ENCODE results near the gene MBD3.

Gene MBD3

DNA sequence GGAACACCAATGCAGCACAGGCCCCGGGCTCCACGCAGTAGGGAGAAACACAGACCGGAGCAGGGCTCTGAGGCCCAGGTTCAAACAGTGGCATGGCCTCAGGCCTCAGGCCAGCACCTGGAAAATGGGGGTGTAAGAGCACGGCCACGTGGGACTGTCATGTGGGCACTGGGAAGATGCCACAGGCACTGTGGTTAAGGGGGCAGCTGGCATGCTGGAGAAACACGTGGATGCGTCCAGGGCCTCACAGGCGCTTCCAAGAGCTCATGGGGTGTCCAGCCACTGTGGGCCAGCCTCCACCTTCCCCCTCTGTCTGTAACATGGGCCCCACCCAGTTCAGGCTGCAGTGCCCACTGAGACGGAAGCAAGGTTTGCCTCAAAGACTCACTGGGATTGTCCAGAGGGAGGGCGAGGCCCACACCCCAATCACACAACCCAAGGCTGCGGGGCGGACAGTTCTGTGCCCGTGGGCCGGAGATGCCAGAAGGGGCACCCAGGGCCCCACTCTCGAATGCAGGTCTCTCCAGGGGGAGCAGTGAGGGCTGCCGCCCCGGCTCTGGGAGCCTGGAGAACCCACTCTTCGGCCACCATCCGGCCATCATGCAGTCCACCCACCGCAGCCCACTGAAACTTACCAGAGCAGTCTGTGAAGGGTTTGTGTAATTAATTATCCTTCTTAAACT, 6.3 kb upstream of the MBD3 start:
- no peak for DNase-seq (ENCODE audit: low read depth in 2 of 2)

DNA sequence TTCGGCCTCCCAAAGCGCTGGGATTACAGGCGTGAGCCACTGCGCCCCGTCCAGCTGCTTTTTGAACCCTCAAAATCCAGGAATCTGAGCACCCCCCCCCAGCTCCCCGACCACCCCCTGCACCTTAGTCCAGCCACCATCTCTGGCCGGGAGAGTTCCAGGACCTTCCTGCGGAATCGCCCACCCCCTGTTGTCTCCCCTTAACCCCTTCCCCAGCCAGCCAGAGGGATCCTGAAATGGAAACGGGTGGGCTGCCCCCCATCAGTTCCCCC, 772 bp upstream of the MBD3 start:
- DNase-seq (ENCODE audit: low read depth in 2 of 2), result no peak

DNA sequence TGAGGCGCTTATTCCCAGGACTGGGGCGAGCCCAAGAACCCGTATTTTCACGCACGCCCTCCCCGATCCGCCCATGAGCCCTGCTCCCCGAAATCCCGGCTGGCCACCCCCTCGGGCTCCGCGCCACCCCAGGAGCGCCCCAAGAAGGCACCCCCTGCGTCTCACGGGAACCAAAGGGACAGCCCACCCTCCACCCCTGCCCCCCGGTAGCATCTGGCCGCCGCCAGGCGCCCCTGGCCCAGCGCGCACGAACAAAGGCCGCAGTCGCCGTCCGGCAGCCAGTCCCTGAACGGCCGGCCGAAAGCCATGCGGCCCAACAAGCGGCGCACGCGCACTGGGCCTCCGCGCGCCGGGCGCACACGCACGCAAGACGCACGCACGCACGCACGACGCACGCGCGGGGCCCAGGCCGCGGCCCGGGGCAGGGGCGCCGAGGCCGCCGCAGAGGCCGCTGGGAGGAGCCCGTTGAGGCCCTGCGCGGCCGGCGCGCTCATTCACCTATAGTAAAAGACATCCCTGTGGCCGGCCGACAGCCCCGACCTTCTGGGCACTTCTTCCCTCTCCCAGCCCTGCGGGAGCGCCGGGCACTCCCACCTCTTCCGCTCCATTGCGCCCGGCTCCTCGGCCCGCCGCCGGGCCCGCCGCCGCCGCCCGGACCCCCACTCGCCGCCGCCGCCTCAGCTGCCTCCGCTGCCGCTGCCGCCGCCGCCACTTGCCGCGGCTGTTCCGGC, 476 bp downstream of the MBD3 start:
- DNase-seq (ENCODE audit: low read depth in 2 of 2), result peak; percentile 56 to 68

DNA sequence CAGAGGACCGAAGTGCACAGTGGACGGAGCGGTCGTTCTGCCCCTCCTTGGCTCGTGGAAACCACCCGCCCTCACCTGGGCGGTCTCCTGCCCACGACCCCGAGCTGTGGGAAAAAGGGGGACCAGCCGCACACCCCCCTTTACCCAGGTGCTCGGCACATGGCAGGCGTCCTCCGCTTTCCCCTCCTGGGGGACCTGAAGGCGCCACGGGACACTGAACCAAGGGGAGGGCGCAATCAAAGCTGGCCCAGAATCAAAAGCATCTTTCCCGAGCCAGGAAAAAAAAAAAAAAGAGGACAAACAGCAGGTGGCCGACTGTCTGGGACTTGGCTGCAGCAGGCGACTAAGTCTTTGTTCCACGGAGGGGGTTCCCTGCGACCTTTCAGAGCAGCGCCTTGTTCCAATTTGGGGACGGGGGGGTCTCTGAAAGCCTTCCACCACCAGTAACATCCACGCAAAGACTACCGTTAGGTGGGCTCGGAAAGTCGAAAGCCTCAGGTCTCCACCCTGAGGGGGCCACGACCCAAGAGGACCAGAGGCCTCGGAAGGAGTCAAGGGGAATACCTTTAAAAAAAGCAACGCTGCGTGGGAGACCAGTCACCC, 1.1 kb downstream of the MBD3 start:
- no peak for DNase-seq (ENCODE audit: low read depth in 2 of 2)

GRCh38 chr19:1590641-1591397, 1.8 kb downstream of the MBD3 start:
- DNase-seq (ENCODE audit: low read depth in 2 of 2), result no peak

GRCh38 chr19:1587872-1588271, 4.8 kb downstream of the MBD3 start:
- DNase-seq (ENCODE audit: low read depth in 2 of 2), result no peak

DNA sequence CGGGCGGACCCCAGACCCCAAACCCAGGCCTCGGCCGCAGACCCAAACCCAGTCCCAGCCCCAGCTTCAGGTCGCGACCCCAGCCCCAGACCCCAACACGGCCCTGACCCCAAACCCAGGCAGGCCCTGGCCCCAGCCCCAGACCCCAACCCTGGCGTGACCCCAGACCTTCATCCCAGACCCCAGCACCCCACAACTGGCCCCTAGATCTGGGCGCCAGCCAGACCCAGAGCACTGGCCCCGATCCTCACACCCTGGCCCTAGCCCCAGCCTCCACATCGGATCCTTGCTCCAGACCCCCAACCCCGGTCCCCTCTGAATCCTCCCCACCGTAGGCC, 7.5 kb downstream of the MBD3 start:
- no peak for DNase-seq (ENCODE audit: low read depth in 2 of 2)

DNA sequence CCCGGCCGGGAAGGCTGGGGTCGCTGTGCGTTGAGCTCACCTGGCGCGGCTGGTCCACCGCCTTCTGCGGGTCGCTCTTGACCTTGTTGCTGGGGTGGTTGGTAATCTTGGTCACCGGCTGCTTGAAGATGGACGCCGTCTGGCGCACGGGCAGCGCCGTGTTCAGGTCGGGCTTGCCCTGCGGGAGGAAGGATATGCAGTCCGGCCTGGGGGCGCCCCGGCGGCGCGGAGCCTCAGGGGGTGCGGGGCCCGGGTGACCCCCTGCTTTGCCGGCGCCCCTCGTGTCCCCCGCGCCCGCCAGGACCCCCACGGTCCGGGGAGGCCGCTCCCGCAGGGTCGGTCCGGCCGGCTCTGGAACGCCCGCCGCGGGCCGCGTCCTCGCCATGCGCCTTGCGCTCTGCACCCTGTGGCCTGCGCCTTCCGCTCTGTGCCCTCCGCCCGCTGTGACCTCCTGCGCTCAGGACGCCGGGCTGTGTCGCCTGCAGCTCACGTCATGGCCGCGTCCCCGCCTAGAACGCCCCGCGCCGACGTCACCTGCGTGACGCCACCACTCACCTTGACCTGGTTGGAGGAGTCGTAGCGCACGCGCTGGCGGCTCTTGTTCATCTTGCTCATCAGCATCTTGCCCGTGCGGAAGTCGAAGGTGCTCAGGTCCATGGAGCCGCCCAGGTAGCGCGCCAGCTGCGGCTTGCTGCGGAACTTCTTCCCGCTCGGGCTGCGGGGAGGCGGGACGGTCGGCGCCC, 8.0 kb downstream of the MBD3 start:
- no peak for DNase-seq (ENCODE audit: low read depth in 2 of 2)

DNA sequence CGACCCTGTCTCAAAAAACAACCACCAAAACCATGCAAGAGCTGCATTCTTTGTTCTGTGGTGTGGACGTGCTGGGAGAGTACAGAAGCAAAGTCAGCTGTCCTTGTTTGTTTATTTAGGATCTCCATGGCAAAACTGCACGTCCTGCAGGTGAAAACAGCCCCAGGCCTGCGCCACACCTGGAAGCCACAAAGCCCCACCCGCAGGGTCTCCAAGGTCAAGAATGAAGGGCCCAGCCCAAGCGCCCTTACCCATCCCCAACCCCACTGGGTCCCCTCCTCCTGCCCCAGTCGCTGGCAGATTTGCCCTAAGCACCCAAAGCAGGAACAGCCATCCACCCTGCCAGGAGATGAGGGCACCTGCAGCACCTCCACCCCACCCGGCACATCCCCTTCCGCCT, 10.5 kb downstream of the MBD3 start:
- no peak for DNase-seq (ENCODE audit: low read depth in 2 of 2)

DNA sequence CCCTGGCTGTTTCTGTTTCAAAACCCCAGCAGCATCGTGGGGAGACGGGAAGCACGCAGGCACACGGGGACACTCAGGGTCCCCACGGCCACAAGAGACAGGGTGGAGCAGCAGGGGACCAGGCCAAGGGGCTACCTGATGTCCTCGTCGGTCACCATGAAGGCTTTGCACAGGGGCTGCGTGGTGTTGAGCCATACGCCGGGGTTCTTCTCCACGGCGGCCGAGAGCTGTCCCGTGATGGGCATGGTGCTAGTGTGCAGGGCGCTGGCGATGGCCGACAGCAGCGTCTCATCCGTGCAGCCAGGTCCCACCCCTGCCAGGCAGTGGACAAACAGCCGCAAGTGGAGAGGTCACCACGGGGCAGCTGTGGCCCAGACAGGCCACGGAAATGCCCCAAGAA, 11.7 kb downstream of the MBD3 start:
- no peak for DNase-seq (ENCODE audit: low read depth in 2 of 2)

DNA sequence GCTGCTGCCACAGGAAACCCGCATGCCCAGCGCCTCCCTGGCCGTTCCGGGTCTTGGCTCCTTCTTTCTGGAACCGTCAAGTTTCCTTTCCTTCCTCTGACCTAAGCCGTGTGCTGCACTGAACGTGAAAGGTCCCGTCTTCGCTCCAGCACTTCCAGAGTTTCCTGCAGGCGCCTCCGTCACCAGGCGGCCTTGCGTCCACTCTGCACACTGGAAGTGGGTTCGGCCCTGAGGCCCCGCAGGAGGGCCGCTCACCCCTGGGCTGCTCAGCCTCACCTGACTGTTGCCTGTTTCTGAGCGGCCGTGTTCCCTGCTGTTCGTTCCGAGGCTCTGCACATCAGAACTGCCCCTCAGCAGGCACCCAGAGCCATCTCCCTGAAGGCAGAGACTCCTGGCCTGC, 12.3 kb downstream of the MBD3 start:
- no peak for DNase-seq (ENCODE audit: low read depth in 2 of 2)

- DNase-seq (ENCODE audit: low read depth in 2 of 2), result no peak
These were observed 13.4 kb downstream of the MBD3 start for GRCh38 chr19:1579222-1579621.

- no peak for DNase-seq (ENCODE audit: low read depth in 2 of 2)
These were observed 14.6 kb downstream of the MBD3 start for GRCh38 chr19:1577929-1578618.

- no peak for DNase-seq (ENCODE audit: low read depth in 2 of 2)
These were observed 15.4 kb downstream of the MBD3 start for GRCh38 chr19:1577090-1577928.

- no peak for DNase-seq (ENCODE audit: low read depth in 2 of 2)
These were observed 16.2 kb downstream of the MBD3 start for GRCh38 chr19:1576242-1577089.

DNA sequence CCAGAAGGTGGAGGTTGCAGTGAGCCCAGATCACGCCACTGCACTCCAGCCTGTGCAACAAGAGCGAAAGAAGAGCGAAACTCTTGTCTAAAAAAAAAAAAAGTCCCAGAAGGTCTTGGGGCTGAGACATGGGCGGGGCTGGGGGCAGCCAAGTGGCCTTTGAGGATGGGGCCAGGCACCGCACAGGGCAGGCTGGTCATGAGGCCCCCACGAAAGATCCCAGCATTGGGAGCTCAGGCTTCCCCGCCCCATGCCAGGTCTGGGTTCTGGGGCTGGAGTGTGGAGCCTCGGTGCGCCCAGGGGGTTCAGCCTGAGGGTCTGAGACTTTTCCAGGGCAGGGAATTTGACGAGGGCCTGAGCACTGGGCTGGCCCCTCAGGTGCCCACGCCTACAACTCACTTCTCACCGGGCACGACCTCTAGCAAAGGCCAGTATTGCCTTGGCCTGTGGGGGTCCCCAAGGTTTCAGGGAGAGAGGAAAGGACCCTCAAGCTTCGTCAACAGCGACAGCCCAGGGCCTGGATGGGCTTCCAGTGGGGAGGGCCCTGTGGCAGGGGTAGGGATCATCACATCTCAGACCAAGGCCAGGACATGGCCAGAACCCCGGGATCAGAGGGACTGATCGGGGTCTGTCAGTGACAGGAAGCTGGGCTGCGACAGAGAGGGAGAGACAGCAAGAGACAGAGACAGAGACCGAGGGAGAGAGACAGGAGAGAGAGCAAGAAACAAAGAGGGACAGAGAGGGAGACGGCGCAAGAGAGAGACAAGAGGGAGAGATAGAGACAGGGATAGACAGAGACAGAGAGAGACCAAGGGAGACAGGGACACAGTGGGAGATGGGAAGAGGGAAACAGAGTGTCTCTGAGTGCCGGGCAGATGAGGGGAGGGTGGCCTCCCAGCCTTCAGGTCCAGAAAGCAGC, 17.1 kb downstream of the MBD3 start:
- no peak for DNase-seq (ENCODE audit: low read depth in 2 of 2)

GRCh38 chr19:1574354-1575136, 18.1 kb downstream of the MBD3 start:
- no peak for DNase-seq (ENCODE audit: low read depth in 2 of 2)

GRCh38 chr19:1572795-1573194, 19.9 kb downstream of the MBD3 start:
- no peak for DNase-seq (ENCODE audit: low read depth in 2 of 2)

Measured in stimulated activated CD8-positive, alpha-beta memory T cell treated with anti-CD3 and anti-CD28 coated beads, Interleukin-15, amount 100 ng/mL, for 4 hours (primary cell).